GM20000 (cell line): ENCODE measurements around the gene GSTA2.
"Not testable (repeated sequence)": the region's sequence is repeated elsewhere in the genome, so short reads cannot be mapped to it uniquely, and the experiment has no call there.

Source experiments
- DNase-seq: peaks from one replicate; pipeline ENCODE4 v3.0.0; 2012; ENCODE audit warnings: low spot score
- CTCF ChIP-seq: IDR thresholded peaks from 2 replicates; pipeline ENCODE4 v1.5.1; 2012; ENCODE audit warnings: mild to moderate bottlenecking, control low read depth; ENCODE audit errors: extremely low read depth, missing control alignments

Gene GSTA2

GRCh38 chr6:52707963-52708680 lies 55.2 kb downstream of the GSTA2 start:
- TF ChIP-seq CTCF: no peak
- DNase-seq: no peak

- no peak for TF ChIP-seq CTCF
- no peak for DNase-seq
Observed at GRCh38 chr6:52706001-52706400, 57.3 kb downstream of the GSTA2 start.

- not testable (repeated sequence) for DNase-seq
Observed at GRCh38 chr6:52704781-52705502, 58.3 kb downstream of the GSTA2 start.

- DNase-seq: no peak
- TF ChIP-seq CTCF: no peak
Observed at GRCh38 chr6:52704060-52704459, 59.2 kb downstream of the GSTA2 start.
